ENCODE data around the gene MYRFL. TPM values are rescaled to one million over a fixed set of nuclear protein-coding genes. Genes with fewer than 3 reads are reported as not detected.

The MYRFL gene
- total RNA-seq, 1 donor from 2014 or later, result 0.43 TPM

- H3K27ac Mint-ChIP-seq, result peak overlapping the region; percentile 60
- no peaks in the 10 kb centered on the region for H3K27me3 Mint-ChIP-seq
- TF ChIP-seq CTCF (conservative IDR thresholded peaks at IDR 0.05), result peak; percentile 60
- H3K4me3 Mint-ChIP-seq, result no peak overlapping the region
- peaks cover 9% of the 10 kb centered on the region for H3K4me1 Mint-ChIP-seq (ENCODE audit: unreplicated experiment)
- no peaks in the 10 kb centered on the region for H3K36me3 Mint-ChIP-seq
- no peak for DNase-seq (ENCODE audit: extremely low spot score, unreplicated experiment)
- peaks cover 4% of the 10 kb centered on the region for H3K9me3 Mint-ChIP-seq
Observed at GRCh38 chr12:69985656-69986055, 160.6 kb downstream of the MYRFL start.

- H3K4me1 Mint-ChIP-seq (ENCODE audit: unreplicated experiment), result peaks cover 6% of the 10 kb centered on the region
- TF ChIP-seq CTCF (conservative IDR thresholded peaks at IDR 0.05), result no peak
- no peaks in the 10 kb centered on the region for H3K27me3 Mint-ChIP-seq
- H3K9me3 Mint-ChIP-seq, result peaks cover 2% of the 10 kb centered on the region
- H3K36me3 Mint-ChIP-seq, result no peaks in the 10 kb centered on the region
- no peak overlapping the region for H3K4me3 Mint-ChIP-seq
- DNase-seq (ENCODE audit: extremely low spot score, unreplicated experiment), result no peak
- no peak overlapping the region for H3K27ac Mint-ChIP-seq
Observed at GRCh38 chr12:69986114-69986513, 161.1 kb downstream of the MYRFL start.

- H3K4me3 Mint-ChIP-seq, result no peak overlapping the region
- no peaks in the 10 kb centered on the region for H3K27me3 Mint-ChIP-seq
- H3K4me1 Mint-ChIP-seq (ENCODE audit: unreplicated experiment), result peaks cover 7% of the 10 kb centered on the region
- no peaks in the 10 kb centered on the region for H3K36me3 Mint-ChIP-seq
- no peak overlapping the region for H3K27ac Mint-ChIP-seq
- no peaks in the 10 kb centered on the region for H3K9me3 Mint-ChIP-seq
- no peak for TF ChIP-seq CTCF (conservative IDR thresholded peaks at IDR 0.05)
- DNase-seq (ENCODE audit: extremely low spot score, unreplicated experiment), result no peak
Observed at GRCh38 chr12:69987579-69988091, 162.6 kb downstream of the MYRFL start.

GRCh38 chr12:69988481-69989321 is 163.7 kb downstream of the MYRFL start:
- Mint-ChIP-seq H3K27me3 (no peaks in the 10 kb centered on the region), H3K4me1 (ENCODE audit: unreplicated experiment) (peaks cover 7% of the 10 kb centered on the region), H3K36me3 (no peaks in the 10 kb centered on the region), H3K27ac (no peak overlapping the region), H3K9me3 (no peaks in the 10 kb centered on the region), H3K4me3 (no peak overlapping the region)
- no peak for DNase-seq (ENCODE audit: extremely low spot score, unreplicated experiment)
- no peak for TF ChIP-seq CTCF (conservative IDR thresholded peaks at IDR 0.05)

GRCh38 chr12:69991690-69992288 is 166.8 kb downstream of the MYRFL start:
- DNase-seq (ENCODE audit: extremely low spot score, unreplicated experiment), result no peak
- H3K9me3 Mint-ChIP-seq, result no peaks in the 10 kb centered on the region
- no peak overlapping the region for H3K4me3 Mint-ChIP-seq
- no peaks in the 10 kb centered on the region for H3K27me3 Mint-ChIP-seq
- no peak for TF ChIP-seq CTCF (conservative IDR thresholded peaks at IDR 0.05)
- no peaks in the 10 kb centered on the region for H3K36me3 Mint-ChIP-seq
- peaks cover 7% of the 10 kb centered on the region for H3K4me1 Mint-ChIP-seq (ENCODE audit: unreplicated experiment)
- no peak overlapping the region for H3K27ac Mint-ChIP-seq

All from type B pancreatic cell (in vitro differentiated cells).